ENCODE measurements around the gene ALAD.
A peak's percentile ranks its signal among the peaks of the same experiment; 100 is the strongest.

Gene ALAD

GRCh38 chr9:113345671-113346070, 55.4 kb downstream of the ALAD start:
- no peak for DNase-seq (ENCODE audit: low read depth)

GRCh38 chr9:113345190-113345589, 55.9 kb downstream of the ALAD start:
- no peak for DNase-seq (ENCODE audit: low read depth)

GRCh38 chr9:113343732-113344231, 57.3 kb downstream of the ALAD start:
- DNase-seq (ENCODE audit: low read depth), result peak; percentile 9

- DNase-seq (ENCODE audit: low read depth), result no peak
Observed at GRCh38 chr9:113341712-113342410, 59.2 kb downstream of the ALAD start.

GRCh38 chr9:113340011-113340699, 60.9 kb downstream of the ALAD start, which contains the start of gene WDR31:
Gene WDR31, minus strand, starts transcription at chr9:113340275. Its CDS starts 8,253 bp downstream, at chr9:113332022.
- DNase-seq (ENCODE audit: low read depth), result peak; percentile 75

GRCh38 chr9:113337714-113338113, 63.4 kb downstream of the ALAD start:
- no peak for DNase-seq (ENCODE audit: low read depth)
